HepG2 (cell line): Measurements from ENCODE around the gene JAM2.

ENCODE experiments used
- DNMT3B ChIP-seq: conservative IDR thresholded peaks from 2 replicates; pipeline ENCODE4 v1.6.1; 2016; ENCODE audit warnings: missing biosample characterization, control low read depth
- ELF4 ChIP-seq: sonication (generic); formaldehyde crosslinking; IDR thresholded peaks from 2 replicates; pipeline ENCODE4 v1.5.0; 2020; ENCODE audit warnings: missing genetic modification reagents, mild to moderate bottlenecking, moderate library complexity, borderline replicate concordance
- EP300 ChIP-seq, 3 experiments: sonication (generic) in 1 of 3; formaldehyde crosslinking in 1 of 3; IDR thresholded peaks; 2 replicates each; pipeline versions ENCODE4 v1.5.1 to v1.6.1; 2011 to 2020; ENCODE audit warnings: low read depth in 2 of 3, low read length in 2 of 3, borderline replicate concordance in 1 of 3, improper control_type of control experiment in 1 of 3, mild to moderate bottlenecking in 1 of 3, missing genetic modification reagents in 1 of 3, moderate library complexity in 1 of 3
- GATAD2A ChIP-seq: IDR thresholded peaks from 2 replicates; pipeline ENCODE4 v1.6.1; 2016
- POLR2A ChIP-seq, 2 experiments: IDR thresholded peaks; 2 replicates each; pipeline ENCODE4 v1.6.1; 2011; ENCODE audit warnings: low read depth in 2 of 2, low read length in 2 of 2, mild to moderate bottlenecking in 1 of 2, moderate library complexity in 1 of 2; ENCODE audit not compliant: insufficient read depth in 1 of 2
- POLR2AphosphoS5 ChIP-seq: IDR thresholded peaks from 2 replicates; pipeline ENCODE4 v1.6.1; 2012; ENCODE audit warnings: low read depth, low read length
- SIN3A ChIP-seq: IDR thresholded peaks from 2 replicates; pipeline ENCODE4 v1.6.1; 2011; ENCODE audit warnings: low read depth, mild to moderate bottlenecking, control low read depth, low read length, borderline replicate concordance
- SOX6 ChIP-seq, 2 experiments: fragments of 450-650 bp in 1 of 2; sonication (generic) in 1 of 2; formaldehyde crosslinking in 1 of 2; IDR thresholded peaks; 2 replicates each; pipeline versions ENCODE4 v1.4.0 to v1.6.1; 2017 to 2020; ENCODE audit warnings: antibody characterized with exemption in 1 of 2, mild to moderate bottlenecking in 1 of 2, missing genetic modification reagents in 1 of 2
- TAF15 ChIP-seq: fragments of 200-400 bp; formaldehyde crosslinking; IDR thresholded peaks from one replicate; pipeline ENCODE4 v1.6.1; 2018; ENCODE audit warnings: mild to moderate bottlenecking, low read depth, low read length; ENCODE audit not compliant: poor library complexity, severe bottlenecking
- TBP ChIP-seq: sonication (generic); formaldehyde crosslinking; IDR thresholded peaks from 2 replicates; pipeline ENCODE4 v1.5.0; 2020; ENCODE audit warnings: missing genetic modification reagents
- ZNF30 ChIP-seq: sonication (generic); formaldehyde crosslinking; IDR thresholded peaks from 2 replicates; pipeline ENCODE4 v1.5.0; 2020; ENCODE audit warnings: mild to moderate bottlenecking, missing genetic modification reagents
- ZNF567 ChIP-seq: sonication (generic); formaldehyde crosslinking; IDR thresholded peaks from 2 replicates; pipeline ENCODE4 v1.8.1; 2023; ENCODE audit warnings: mild to moderate bottlenecking, missing genetic modification reagents, borderline replicate concordance
- TF ChIP-seq, protein P1 (sequence below): sonication (generic); formaldehyde crosslinking; IDR thresholded peaks from 2 replicates; pipeline ENCODE4 v1.5.0; 2020; ENCODE audit warnings: missing genetic modification reagents
- TF ChIP-seq, protein P2 (sequence below): IDR thresholded peaks from 2 replicates; pipeline ENCODE4 v1.6.1; 2016; ENCODE audit warnings: low read depth, control low read depth

DNA sequence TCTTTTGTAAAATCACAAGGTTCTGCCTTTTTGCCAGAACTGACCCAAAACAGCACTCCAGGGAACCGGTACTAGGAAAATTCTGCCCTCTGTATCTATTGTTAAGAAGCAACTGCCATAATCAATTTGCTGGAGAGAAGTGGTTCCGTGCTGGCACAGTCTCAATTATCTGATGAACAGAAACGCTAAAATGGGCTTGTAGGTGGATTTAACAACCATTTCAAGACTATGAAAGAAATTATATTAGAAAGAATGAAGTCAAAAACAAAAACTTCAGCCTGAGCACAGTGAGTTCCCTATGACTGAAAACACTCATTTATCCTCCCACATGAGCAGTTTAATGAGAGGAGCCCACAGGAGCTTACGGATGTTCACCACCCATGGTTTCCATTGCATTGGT is 4.4 kb downstream of the JAM2 start:
- TF ChIP-seq EP300 (IDR thresholded peaks at IDR 0.05; ENCODE audit: low read depth in 2 of 2, low read length in 2 of 2) (no peak), EP300 (CRISPR knock-in tag; IDR thresholded peaks at IDR 0.05; ENCODE audit: borderline replicate concordance) (no peak), GATAD2A (CRISPR knock-in tag) (no peak), POLR2AphosphoS5 (no peak), TAF15 (no peak), ZNF30 (CRISPR knock-in tag) (no peak), POLR2A (IDR thresholded peaks at IDR 0.05; ENCODE audit: insufficient read depth in 1 of 2, low read depth in 2 of 2, low read length in 2 of 2) (no peak), SIN3A (no peak), SOX6 (IDR thresholded peaks at IDR 0.05) (no peak), SOX6 (CRISPR knock-in tag; IDR thresholded peaks at IDR 0.05) (no peak), DNMT3B (CRISPR knock-in tag) (no peak), ELF4 (CRISPR knock-in tag) (no peak), ZNF567 (no peak), TBP (CRISPR knock-in tag) (no peak)
- TF ChIP-seq, protein P1, sequence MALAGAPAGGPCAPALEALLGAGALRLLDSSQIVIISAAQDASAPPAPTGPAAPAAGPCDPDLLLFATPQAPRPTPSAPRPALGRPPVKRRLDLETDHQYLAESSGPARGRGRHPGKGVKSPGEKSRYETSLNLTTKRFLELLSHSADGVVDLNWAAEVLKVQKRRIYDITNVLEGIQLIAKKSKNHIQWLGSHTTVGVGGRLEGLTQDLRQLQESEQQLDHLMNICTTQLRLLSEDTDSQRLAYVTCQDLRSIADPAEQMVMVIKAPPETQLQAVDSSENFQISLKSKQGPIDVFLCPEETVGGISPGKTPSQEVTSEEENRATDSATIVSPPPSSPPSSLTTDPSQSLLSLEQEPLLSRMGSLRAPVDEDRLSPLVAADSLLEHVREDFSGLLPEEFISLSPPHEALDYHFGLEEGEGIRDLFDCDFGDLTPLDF (CRISPR knock-in tag): no peak
- TF ChIP-seq, protein P2, sequence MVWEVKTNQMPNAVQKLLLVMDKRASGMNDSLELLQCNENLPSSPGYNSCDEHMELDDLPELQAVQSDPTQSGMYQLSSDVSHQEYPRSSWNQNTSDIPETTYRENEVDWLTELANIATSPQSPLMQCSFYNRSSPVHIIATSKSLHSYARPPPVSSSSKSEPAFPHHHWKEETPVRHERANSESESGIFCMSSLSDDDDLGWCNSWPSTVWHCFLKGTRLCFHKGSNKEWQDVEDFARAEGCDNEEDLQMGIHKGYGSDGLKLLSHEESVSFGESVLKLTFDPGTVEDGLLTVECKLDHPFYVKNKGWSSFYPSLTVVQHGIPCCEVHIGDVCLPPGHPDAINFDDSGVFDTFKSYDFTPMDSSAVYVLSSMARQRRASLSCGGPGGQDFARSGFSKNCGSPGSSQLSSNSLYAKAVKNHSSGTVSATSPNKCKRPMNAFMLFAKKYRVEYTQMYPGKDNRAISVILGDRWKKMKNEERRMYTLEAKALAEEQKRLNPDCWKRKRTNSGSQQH (CRISPR knock-in tag): no peak
